Femur (tissue), 1 donor: ENCODE results near the gene DPYSL4.

ENCODE experiments used
- DNase-seq: peaks from one replicate; pipeline ENCODE4 v3.0.0-alpha.2; 2017

DPYSL4 gene

DNA sequence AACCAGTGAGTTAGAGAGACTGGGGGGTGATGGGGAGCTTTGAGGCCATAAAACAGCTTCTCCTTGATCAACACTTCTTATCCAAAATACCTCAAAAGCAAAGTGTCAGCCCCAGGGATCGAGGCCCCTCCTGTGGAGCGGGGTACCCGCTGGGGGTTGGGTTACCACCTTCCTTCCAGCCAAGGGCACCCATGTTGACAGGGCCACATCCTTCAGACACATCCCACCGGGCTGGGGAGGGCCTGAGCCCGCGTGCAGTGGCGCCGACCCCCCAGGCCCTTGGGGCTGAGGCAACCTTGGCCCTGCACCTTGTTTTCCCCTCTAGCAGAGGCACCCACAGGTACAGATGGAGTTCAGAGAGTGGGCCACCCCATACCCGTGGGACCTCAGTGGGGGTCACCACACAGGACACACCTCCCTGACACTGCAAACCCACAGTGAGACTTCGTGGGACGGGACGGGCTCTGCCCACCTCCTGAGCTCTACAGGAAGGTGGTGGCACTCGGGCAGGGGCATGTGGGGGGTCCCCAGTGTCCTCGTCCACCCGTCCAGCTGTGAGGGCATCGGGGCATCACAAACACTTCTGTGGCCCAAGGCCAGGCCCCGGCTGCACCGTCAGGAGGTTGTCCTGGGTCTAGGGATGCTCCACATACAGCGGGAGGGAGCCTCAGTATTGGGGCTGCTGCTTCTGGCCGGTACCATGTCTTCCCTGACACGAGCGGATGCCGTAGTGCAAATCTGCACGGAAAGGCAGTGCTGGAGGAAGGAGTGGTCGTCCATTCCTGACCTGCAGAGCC lies 10.7 kb downstream of the DPYSL4 start:
- no peak for DNase-seq

DNA sequence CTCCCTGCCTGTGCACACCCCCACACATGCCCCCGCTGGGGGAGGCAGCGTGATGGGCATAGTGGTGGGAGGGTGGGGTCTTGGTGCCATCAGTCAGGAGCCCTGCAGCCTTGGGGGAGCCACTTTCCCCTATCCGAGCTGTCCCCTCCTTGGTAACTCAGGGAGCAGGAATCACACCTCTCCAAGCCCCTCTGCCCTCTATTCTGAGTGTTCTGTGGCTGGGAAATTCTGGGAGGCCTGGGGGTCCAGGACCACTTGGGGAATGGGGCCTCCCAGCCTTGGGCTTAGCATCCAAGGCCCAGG lies 11.3 kb downstream of the DPYSL4 start:
- DNase-seq, result no peak

DNA sequence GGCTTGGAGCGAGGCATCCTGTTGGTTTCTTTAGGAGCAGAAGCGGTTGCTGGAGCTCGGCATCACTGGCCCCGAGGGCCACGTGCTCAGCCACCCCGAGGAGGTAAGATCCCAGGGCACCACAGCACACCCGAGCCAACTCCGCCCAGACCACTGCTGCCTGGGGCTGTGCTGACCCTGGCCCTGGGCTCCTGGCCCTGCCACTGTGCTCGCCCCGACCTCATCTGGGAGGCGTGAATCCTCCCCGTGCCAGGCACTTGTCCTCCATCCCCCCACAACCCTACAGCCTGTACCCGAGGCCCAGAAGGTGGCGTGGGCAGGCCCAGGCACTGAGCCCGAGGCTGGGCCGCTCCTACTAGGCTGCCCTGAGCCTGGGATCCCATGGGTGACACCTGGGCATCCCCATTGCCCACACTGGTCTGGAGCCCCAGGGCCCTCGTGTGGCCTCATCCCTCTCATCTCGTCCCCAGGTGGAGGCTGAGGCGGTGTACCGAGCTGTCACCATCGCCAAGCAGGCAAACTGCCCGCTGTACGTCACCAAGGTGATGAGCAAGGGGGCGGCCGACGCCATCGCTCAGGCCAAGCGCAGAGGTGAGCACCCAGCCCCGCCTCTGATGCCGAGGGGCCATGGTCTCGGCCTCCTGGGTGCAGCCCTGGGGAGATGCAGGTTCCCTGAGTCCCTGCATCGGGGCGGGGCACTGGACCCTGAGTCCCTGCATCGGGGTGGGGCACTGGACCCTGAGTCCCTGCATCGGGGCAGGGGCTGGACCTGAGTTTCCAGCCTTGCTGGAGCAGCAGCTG lies 11.8 kb downstream of the DPYSL4 start:
- DNase-seq, result no peak

GRCh38 chr10:132199268-132199853 lies 12.6 kb downstream of the DPYSL4 start:
- no peak for DNase-seq

GRCh38 chr10:132199854-132200311 lies 13.1 kb downstream of the DPYSL4 start:
- DNase-seq, result no peak

DNA sequence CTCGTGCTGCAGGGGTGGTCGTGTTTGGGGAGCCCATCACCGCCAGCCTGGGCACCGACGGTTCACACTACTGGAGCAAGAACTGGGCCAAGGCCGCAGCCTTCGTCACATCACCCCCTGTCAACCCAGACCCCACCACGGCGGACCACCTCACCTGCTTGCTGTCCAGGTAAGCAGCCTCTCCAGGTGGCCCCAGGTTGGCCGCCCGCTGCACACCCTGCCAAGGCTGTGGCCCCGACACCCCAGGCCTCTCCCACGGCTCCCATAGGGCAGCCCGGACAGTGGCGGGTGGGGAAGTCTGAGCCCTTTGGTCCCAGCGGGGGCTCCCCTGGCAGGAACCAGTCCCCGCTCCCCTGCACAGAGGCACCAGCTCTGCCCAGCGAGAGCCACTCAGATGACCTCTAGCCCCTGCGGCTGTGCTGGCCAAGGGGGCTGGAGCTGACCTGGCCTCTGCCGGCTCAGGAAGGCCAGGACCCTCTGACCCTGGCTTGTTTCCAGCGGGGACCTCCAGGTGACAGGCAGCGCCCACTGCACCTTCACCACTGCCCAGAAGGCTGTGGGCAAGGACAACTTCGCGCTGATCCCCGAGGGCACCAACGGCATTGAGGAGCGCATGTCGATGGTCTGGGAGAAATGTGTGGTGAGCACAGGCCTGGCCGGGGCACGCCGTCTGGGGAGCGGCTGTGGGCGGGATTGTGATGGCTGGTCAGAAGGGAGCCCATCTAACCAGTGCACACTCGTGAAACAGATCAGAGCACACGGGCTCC lies 13.8 kb downstream of the DPYSL4 start:
- DNase-seq, result no peak

- DNase-seq, result no peak
Measured at GRCh38 chr10:132201111-132201969, 14.6 kb downstream of the DPYSL4 start.

GRCh38 chr10:132202070-132202970 lies 15.6 kb downstream of the DPYSL4 start:
- DNase-seq, result no peak

DNA sequence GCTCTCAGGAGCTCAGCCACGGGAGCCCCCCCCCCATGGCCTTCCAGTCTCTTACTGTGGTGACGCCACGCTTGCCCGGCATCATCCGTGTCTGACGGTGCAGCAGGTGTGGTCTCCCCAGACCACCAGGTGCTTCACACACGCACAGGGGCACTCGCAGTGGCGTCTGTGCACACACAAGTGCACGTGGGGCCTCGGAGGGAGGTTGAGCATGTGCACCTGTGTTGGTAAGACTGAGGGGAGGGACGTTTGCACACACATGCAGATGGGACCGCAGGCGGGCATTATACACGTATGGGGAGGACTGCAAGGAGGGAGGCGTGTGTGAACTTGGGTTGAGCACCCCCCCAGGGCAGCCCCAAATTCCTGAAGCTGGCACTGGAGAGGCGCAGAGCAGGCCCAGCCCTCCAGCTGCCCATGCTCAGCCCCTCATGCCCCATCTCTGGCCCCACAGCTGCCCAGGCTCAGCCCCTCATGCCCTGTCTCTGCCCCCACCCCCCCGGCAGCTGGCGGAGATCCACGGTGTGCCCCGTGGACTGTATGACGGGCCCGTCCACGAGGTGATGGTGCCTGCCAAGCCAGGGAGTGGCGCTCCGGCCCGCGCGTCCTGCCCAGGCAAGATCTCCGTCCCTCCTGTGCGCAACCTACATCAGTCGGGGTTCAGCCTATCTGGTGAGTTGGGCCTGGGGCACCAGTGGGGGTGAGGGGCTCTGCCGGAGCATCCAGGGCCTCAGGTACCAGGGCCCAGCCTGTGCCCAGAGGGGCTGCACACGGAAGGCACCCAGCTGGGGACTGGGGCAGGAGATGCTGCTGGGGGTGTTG lies 16.7 kb downstream of the DPYSL4 start:
- no peak for DNase-seq

DNA sequence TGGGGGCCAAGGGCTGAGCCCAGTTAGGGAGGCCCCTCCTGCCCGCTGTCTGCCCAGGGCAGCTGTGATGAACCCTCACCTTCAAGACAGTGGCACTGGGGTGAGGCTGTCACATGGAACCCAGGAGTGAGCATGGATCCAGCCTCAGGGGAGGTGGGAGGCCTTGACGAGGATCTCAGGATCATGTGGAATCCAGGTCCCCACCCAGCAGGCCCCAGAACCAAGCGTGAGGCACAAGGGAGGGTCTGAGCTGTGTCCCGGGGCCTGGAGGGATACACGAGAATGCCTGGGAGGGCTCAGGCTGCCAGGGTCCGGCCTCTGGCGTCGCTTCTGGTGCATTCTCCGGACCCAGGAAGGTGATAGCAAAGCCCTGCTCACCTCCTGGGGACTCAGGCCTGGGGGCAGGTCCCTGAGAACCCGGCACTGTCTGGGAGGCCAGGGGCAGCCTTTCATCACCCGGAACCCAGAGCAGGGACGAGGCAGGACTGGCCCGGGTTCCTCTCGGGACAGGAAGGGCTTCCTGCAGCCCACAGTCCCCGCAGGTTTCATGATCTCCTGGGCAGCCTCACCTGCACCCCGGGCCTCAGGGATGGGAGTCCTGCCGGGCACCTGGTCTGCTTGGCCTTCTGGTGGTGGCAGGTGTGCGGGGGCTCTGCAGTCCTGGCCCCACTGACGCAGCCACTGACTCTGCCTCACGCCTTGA lies 17.5 kb downstream of the DPYSL4 start:
- no peak for DNase-seq

GRCh38 chr10:132204781-132205473 lies 18.2 kb downstream of the DPYSL4 start:
- no peak for DNase-seq

- no peak for DNase-seq
Measured at GRCh38 chr10:132205650-132206376, 19.1 kb downstream of the DPYSL4 start.

DNA sequence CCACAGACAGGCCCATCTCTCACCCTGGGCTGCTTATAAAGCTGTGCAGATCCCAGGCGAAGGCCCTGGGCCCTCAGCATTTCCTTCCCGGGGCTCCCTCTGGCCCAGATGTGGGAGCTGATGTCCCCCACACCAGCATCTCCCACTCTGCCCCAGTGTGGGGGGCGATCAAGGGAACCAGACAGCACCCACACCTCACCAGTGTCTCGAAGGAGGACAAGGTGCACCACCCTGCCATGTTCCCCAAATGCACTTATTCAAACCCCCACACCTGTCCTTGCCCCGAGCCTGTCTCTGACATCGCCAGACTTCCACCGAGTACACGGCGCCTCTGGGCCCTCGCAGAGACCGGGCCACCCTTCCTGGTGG lies 19.6 kb downstream of the DPYSL4 start:
- DNase-seq, result no peak

DNA sequence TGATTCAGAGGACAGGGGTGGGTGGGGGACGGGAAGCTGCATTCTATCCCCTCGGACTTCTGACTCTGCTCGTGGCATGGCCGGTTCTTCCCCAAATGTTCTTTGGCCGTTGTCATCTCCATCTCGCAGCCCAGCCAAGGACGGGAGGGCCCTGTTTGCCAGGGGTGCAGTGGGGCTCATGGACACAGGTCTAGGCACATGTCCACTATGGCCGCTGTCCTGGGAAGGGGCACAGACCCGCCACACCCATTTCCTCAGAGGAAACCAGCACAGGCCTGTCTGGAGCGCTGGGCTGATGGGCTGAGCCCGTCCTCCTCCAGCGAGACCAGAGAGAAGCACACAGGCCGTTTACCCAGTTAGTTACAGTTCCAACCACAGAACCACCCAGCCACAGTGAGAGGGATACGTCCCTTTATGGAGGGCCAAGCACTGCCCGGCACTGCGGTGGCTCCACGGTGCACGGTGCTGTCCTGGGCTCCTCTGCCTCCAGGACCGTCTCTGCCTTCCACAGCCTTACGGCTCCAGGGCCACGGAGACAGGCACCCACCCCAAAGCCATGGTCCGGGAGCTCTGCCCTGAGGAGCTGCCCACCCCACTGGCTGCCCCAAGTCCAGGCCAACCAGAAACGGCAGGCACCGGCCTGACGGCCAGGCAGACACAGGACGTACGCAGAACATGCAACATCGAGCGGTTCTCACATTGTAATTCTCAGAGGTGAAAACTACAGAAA lies 20.2 kb downstream of the DPYSL4 start:
- DNase-seq, result no peak

GRCh38 chr10:132207536-132208461 lies 21.1 kb downstream of the DPYSL4 start:
- DNase-seq, result no peak

DNA sequence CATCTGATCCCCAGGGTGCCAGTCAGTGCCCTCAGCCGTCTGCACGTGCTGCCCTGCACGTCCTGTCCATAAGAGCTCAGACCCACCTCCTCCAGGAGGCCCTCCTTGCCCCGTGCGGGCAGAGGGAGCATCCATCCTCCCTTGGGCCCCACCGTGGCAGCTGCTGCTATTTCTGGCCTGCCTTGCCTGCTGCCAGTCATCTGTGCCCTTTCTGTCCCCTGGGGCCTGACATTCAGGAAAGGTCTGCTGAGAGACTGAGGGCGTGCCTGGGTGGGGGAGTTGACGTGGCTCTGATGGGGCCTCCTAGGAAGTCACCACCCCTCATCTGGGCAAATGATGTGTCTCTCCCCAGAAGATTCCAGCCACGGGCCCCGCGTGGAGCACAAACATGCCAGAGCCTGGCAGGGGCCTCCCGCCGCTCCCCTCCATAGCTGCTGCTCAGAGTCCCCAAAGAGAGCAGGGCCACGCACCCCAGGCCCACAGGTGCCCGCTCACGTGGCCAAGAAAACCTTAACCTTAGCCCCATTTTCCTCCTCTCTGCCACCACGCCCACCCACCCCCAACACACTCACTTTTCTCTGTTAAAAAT lies 21.8 kb downstream of the DPYSL4 start:
- DNase-seq, result no peak
